NB4 (cell line): Measurements from ENCODE around the gene PLEKHH2.

Source experiments
- MYC ChIP-seq: IDR thresholded peaks from 2 replicates; pipeline ENCODE4 v1.6.1; 2011; ENCODE audit warnings: low read depth, low read length
- POLR2A ChIP-seq: IDR thresholded peaks from 2 replicates; pipeline ENCODE4 v1.6.1; 2011; ENCODE audit warnings: mild to moderate bottlenecking; ENCODE audit not compliant: insufficient read length; ENCODE audit errors: extremely low read depth
- TF ChIP-seq, protein P1 (sequence below): IDR thresholded peaks from one replicate; pipeline ENCODE4 v1.5.1; 2012; ENCODE audit warnings: low read depth, low read length

DNA sequence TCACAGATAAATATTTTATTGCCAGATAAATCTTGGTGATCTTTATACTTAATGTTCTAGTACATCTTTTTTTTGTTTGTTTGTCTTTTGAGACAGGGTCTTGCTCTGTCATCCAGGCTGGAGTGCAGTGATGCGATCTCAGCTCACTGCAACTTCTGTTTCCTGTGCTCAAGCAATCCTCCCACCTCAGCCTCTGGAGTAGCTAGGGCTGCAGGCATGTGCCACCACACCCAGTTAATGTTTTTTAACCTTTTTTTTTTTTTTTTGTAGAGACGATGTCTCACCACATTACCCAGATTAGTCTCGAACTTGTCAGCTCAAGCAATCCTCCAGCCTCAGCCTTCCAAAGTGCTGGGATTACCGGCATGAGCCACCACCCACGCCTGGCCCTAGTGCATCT lies 48.3 kb downstream of the PLEKHH2 start:
- TF ChIP-seq, protein P1, sequence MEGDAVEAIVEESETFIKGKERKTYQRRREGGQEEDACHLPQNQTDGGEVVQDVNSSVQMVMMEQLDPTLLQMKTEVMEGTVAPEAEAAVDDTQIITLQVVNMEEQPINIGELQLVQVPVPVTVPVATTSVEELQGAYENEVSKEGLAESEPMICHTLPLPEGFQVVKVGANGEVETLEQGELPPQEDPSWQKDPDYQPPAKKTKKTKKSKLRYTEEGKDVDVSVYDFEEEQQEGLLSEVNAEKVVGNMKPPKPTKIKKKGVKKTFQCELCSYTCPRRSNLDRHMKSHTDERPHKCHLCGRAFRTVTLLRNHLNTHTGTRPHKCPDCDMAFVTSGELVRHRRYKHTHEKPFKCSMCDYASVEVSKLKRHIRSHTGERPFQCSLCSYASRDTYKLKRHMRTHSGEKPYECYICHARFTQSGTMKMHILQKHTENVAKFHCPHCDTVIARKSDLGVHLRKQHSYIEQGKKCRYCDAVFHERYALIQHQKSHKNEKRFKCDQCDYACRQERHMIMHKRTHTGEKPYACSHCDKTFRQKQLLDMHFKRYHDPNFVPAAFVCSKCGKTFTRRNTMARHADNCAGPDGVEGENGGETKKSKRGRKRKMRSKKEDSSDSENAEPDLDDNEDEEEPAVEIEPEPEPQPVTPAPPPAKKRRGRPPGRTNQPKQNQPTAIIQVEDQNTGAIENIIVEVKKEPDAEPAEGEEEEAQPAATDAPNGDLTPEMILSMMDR: no peak
- no peak for TF ChIP-seq MYC
- TF ChIP-seq POLR2A: no peak
